Measurements from ENCODE around the gene NXN. TPM values are rescaled to one million over a fixed set of nuclear protein-coding genes. Genes with fewer than 3 reads are reported as not detected.
"Not testable (repeated sequence)": the region's sequence is repeated elsewhere in the genome, so short reads cannot be mapped to it uniquely, and the experiment has no call there.

Gene NXN
- total RNA-seq, 1 donor from 2014 or later = 16.7 TPM

GRCh38 chr17:759964-760363 is 219.6 kb downstream of the NXN start:
- no peak for DNase-seq

- not testable (repeated sequence) for DNase-seq
These were observed 223.5 kb downstream of the NXN start for GRCh38 chr17:756010-756567.

GRCh38 chr17:755319-755961 is 224.1 kb downstream of the NXN start:
- DNase-seq = not testable (repeated sequence)

- no peak for DNase-seq
These were observed 226.2 kb downstream of the NXN start for GRCh38 chr17:753418-753817.

- DNase-seq = no peak
These were observed 226.9 kb downstream of the NXN start for GRCh38 chr17:752620-753219.

- peak; percentile 80 for DNase-seq
These were observed 227.5 kb downstream of the NXN start, which contains the start of gene GEMIN4 for GRCh38 chr17:752002-752619. Gene GEMIN4, minus strand, starts transcription at chr17:752264. Its CDS starts 122 bp downstream, at chr17:752142.

- no peak for DNase-seq
These were observed 228.1 kb downstream of the NXN start for GRCh38 chr17:751269-752001.

- no peak for DNase-seq
These were observed 229.0 kb downstream of the NXN start for GRCh38 chr17:750431-751037.

GRCh38 chr17:749359-749758 is 230.2 kb downstream of the NXN start:
- DNase-seq = not testable (repeated sequence)

Small RNA genes within 50 kb of the gene (small RNA-seq; reads per million reads assigned to genes)
- not detected for gene MIR3183

Other genes starting within 250 kb of the NXN start
- gene TLCD3A, start 247.2 kb downstream of the NXN start, total RNA-seq = 9.5 TPM
- 10.1 TPM for gene GEMIN4, start 227.5 kb downstream of the NXN start, total RNA-seq
- 60.2 TPM for gene GLOD4, start 197.5 kb downstream of the NXN start, total RNA-seq
- 17.5 TPM for gene MRM3, start 197.4 kb downstream of the NXN start, total RNA-seq
- 12.0 TPM for gene TIMM22, start 17.4 kb upstream of the NXN start, total RNA-seq
- 134 TPM for gene ABR, start 200.2 kb upstream of the NXN start, total RNA-seq